Left ventricle myocardium inferior (tissue), 1 donor: ENCODE data around the gene KLRC3. TPM values are rescaled to one million over a fixed set of nuclear protein-coding genes. Genes with fewer than 3 reads are reported as not detected.
"Not testable (repeated sequence)": the region's sequence is repeated elsewhere in the genome, so short reads cannot be mapped to it uniquely, and the experiment has no call there.

Experiments
- DNase-seq: peaks from one replicate; pipeline ENCODE4 v3.0.0-alpha.2; 2020
- H3K27ac ChIP-seq: fragments of 200-600 bp; replicated peaks from 2 replicates; pipeline ENCODE4 v1.8.0; 2021
- H3K27me3 ChIP-seq: fragments of 200-600 bp; 2 replicates; pipeline ENCODE4 v1.8.0; 2021; ENCODE audit warnings: low read depth
- H3K36me3 ChIP-seq: fragments of 200-600 bp; 2 replicates; pipeline ENCODE4 v1.8.0; 2021
- H3K4me1 ChIP-seq: fragments of 200-600 bp; 2 replicates; pipeline ENCODE4 v1.8.0; 2021
- H3K4me3 ChIP-seq: fragments of 200-600 bp; 2 replicates; pipeline ENCODE4 v1.8.0; 2021; ENCODE audit warnings: mild to moderate bottlenecking, moderate library complexity
- H3K9me3 ChIP-seq: fragments of 200-600 bp; replicated peaks from 2 replicates; pipeline ENCODE4 v1.8.0; 2021
- intact Hi-C: fragments of 100-400 bp; cut with micrococcal nuclease; formaldehyde crosslinking; loops from one replicate; pipeline ENCODE4 v1.11.0; 2022
- total RNA-seq: library from RNA; stranded (reverse); fragmentation: NEBNext Ultra II Directional; extraction: Animal tissue kit (Norgen Biotek cat#: 25700); gene quantifications from one replicate; pipeline ENCODE4 v1.2.1, GENCODE V29; 2021
- TF ChIP-seq, protein P1 (sequence below): fragments of 200-600 bp; IDR thresholded peaks from 2 replicates; pipeline ENCODE4 v1.8.0; 2021; ENCODE audit warnings: antibody characterized with exemption, mild to moderate bottlenecking, borderline replicate concordance
- donor health status: DM: no; HTN: yes; CAD: no; lungs with severe emphysema.

The KLRC3 gene
- total RNA-seq, 1 donor from 2014 or later, result not detected

DNA sequence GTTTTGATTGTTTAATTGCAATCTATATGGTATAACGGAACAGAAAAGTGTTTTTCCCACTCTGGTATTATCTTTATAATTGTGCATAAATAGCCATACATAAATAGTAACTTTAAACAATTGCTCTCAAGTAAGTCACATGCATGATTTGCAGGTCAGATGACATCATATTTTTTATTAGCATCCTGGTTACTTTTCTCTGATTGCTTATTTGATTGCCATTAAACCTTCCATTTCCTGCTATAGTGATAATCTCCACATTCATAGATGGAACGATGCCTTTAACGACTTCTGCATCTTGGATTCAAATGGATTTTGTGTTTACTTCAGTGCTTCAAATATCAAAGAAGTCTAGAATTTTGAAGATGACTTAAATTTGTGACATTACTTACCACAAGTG is 27.1 kb downstream of the KLRC3 start:
- Histone ChIP-seq H3K4me1 (peaks cover 10% of the 10 kb centered on the region), H3K4me3 (no peak overlapping the region), H3K27ac (no peak overlapping the region), H3K36me3 (no peaks in the 10 kb centered on the region), H3K9me3 (no peaks in the 10 kb centered on the region), H3K27me3 (no peaks in the 10 kb centered on the region)
- intact Hi-C loops, result no loop called here
- DNase-seq, result no peak
- TF ChIP-seq, protein P1, sequence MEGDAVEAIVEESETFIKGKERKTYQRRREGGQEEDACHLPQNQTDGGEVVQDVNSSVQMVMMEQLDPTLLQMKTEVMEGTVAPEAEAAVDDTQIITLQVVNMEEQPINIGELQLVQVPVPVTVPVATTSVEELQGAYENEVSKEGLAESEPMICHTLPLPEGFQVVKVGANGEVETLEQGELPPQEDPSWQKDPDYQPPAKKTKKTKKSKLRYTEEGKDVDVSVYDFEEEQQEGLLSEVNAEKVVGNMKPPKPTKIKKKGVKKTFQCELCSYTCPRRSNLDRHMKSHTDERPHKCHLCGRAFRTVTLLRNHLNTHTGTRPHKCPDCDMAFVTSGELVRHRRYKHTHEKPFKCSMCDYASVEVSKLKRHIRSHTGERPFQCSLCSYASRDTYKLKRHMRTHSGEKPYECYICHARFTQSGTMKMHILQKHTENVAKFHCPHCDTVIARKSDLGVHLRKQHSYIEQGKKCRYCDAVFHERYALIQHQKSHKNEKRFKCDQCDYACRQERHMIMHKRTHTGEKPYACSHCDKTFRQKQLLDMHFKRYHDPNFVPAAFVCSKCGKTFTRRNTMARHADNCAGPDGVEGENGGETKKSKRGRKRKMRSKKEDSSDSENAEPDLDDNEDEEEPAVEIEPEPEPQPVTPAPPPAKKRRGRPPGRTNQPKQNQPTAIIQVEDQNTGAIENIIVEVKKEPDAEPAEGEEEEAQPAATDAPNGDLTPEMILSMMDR, result no peak

DNA sequence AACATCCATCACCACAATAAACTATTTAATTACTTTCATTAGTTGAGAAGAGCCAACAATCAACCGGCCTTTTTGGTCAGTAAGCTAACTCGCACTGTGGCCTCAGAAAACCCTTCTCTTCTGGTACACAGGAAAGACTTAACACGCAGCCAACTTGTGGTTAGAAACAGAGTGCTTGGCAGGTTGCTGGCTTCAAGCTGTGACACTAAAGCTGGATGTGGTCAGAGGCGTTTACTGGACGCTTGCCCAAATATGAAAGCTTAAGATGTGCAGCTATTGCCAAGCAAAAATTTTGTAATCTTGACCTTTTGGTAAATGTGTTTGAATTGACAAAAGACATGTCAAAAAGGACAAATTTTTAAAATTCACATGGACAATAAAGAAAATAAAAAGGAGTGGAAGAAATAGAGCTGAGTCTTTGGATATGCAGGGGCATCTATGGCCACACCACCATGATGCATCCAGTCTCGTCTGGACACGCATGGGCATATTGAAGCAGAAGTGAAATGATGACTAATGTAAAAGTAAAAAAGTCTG is 27.9 kb downstream of the KLRC3 start:
- H3K9me3 ChIP-seq, result no peaks in the 10 kb centered on the region
- H3K27ac ChIP-seq, result no peak overlapping the region
- TF ChIP-seq, protein P1, result no peak
- H3K4me3 ChIP-seq, result no peak overlapping the region
- intact Hi-C loops, result no loop called here
- no peaks in the 10 kb centered on the region for H3K27me3 ChIP-seq
- no peaks in the 10 kb centered on the region for H3K36me3 ChIP-seq
- DNase-seq, result peak; percentile 56
- peaks cover 10% of the 10 kb centered on the region for H3K4me1 ChIP-seq

DNA sequence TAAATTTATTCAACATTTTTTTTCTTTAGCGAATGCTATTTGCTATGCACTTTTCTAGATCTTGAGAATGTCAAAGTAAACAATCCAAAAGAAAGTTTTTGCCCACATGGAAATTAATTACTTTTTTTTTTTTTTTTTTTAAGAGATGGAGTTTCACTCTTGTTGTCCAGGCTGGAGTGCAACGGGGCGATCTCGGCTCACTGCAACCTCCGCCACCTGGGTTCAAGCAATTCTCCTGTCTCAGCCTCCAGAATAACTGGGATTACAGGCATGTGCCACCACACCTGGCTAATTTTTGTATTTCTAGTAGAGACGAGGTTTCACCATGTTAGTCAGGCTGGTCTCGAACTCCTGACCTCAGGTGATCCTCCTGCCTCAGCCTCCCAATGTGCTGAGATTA is 29.4 kb downstream of the KLRC3 start:
- intact Hi-C loops, H3K27ac ChIP-seq, H3K9me3 ChIP-seq, DNase-seq, H3K27me3 ChIP-seq, H3K36me3 ChIP-seq, H3K4me3 ChIP-seq: not testable (repeated sequence)
- H3K4me1 ChIP-seq, result peaks cover 10% of the 10 kb centered on the region

DNA sequence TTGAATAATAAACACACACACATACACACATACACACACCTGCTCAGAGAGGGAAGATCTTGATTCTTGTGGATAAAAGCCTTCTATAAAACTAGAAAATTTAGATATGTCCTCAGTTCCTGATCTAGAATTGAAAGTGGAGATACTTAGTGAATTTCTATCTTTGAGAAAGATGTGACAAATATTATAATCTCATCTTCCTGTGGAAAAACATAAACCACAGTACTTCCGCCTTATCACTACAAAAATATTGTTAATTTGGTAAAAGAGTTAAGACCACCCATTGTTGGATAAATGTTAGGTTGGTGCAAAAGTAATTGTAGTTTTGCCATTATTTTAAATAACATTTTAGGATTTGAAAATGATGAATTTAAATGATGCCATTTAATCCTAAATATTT is 30.5 kb downstream of the KLRC3 start, which contains the start of gene KLRK1:
Gene KLRK1, minus strand, starts transcription at position 138 of the 400 bp plus-strand sequence. CDS start 1,231 bp downstream, outside the sequence.
- no peak within 1 kb of the TSS for H3K4me3 ChIP-seq
- H3K27me3 ChIP-seq, result no peaks in the 10 kb centered on the region
- H3K36me3 ChIP-seq, result no peaks in the 10 kb centered on the region
- peaks cover 10% of the 10 kb centered on the region for H3K4me1 ChIP-seq
- TF ChIP-seq, protein P1, result no peak
- H3K9me3 ChIP-seq, result peaks cover under 1% of the 10 kb centered on the region
- no peak within 1 kb of the TSS for H3K27ac ChIP-seq
- intact Hi-C loops, result no loop called here
- no peak for DNase-seq

- Histone ChIP-seq H3K4me3 (no peak overlapping the region), H3K4me1 (peaks cover 10% of the 10 kb centered on the region), H3K27ac (no peak overlapping the region), H3K27me3 (no peaks in the 10 kb centered on the region), H3K36me3 (no peaks in the 10 kb centered on the region), H3K9me3 (peaks cover 11% of the 10 kb centered on the region)
- TF ChIP-seq, protein P1, result no peak
- intact Hi-C loops, result no loop called here
- no peak for DNase-seq
Observed at GRCh38 chr12:10388624-10389413, 31.6 kb downstream of the KLRC3 start.

GRCh38 chr12:10387498-10387897 is 32.9 kb downstream of the KLRC3 start:
- peaks cover 12% of the 10 kb centered on the region for H3K9me3 ChIP-seq
- H3K4me1 ChIP-seq, DNase-seq, intact Hi-C loops, H3K27ac ChIP-seq, H3K27me3 ChIP-seq, H3K4me3 ChIP-seq, H3K36me3 ChIP-seq: not testable (repeated sequence)
